OCI-LY1 (cell line): ENCODE results near the gene SP100.

Experiments
- H2AFZ ChIP-seq: fragments of 200-600 bp; sonication (generic), shearing (Covaris generic); 2 replicates; pipeline ENCODE4 v1.6.0; 2014; ENCODE audit warnings: antibody characterized with exemption, mild to moderate bottlenecking, low read length
- H3F3A ChIP-seq: fragments of 200-600 bp; sonication (generic), shearing (Covaris generic); 2 replicates; pipeline ENCODE4 v1.6.0; 2014; ENCODE audit warnings: mild to moderate bottlenecking, antibody characterized with exemption, low read length, moderate library complexity; ENCODE audit not compliant: insufficient read depth
- H3K27ac ChIP-seq: fragments of 200-600 bp; sonication (generic); 2 replicates; pipeline ENCODE4 v1.5.1; 2014; ENCODE audit warnings: low read length, mixed run types, mild to moderate bottlenecking, low read depth; ENCODE audit not compliant: poor library complexity, severe bottlenecking
- H3K27me3 ChIP-seq: fragments of 200-600 bp; sonication (generic); 2 replicates; pipeline ENCODE4 v1.6.0; 2014; ENCODE audit warnings: antibody characterized with exemption, mild to moderate bottlenecking, low read length, moderate library complexity; ENCODE audit not compliant: insufficient read depth
- H3K36me3 ChIP-seq: fragments of 200-600 bp; sonication (generic); 2 replicates; pipeline ENCODE4 v1.6.1; 2014; ENCODE audit warnings: mild to moderate bottlenecking, antibody characterized with exemption, low read length, moderate library complexity, mixed read lengths; ENCODE audit not compliant: insufficient read depth
- H3K4me1 ChIP-seq: fragments of 200-600 bp; sonication (generic); 2 replicates; pipeline ENCODE4 v1.5.1; 2014; ENCODE audit warnings: mild to moderate bottlenecking, low read length, moderate library complexity; ENCODE audit not compliant: insufficient read depth, severe bottlenecking
- H3K4me2 ChIP-seq: fragments of 200-600 bp; sonication (generic), shearing (Covaris generic); 2 replicates; pipeline ENCODE4 v1.6.1; 2014; ENCODE audit warnings: low read length
- H3K4me3 ChIP-seq: fragments of 200-600 bp; sonication (generic); 2 replicates; pipeline ENCODE4 v1.5.1; 2014; ENCODE audit warnings: low read length, low read depth, mild to moderate bottlenecking, mixed read lengths; ENCODE audit not compliant: poor library complexity, severe bottlenecking
- H3K79me2 ChIP-seq: fragments of 200-600 bp; shearing (Covaris generic); 2 replicates; pipeline ENCODE4 v1.6.1; 2016; ENCODE audit warnings: mixed run types, low read length, mixed read lengths; ENCODE audit not compliant: insufficient read depth
- H3K9ac ChIP-seq: fragments of 200-600 bp; sonication (generic), shearing (Covaris generic); 2 replicates; pipeline ENCODE4 v1.6.1; 2014; ENCODE audit warnings: mild to moderate bottlenecking, low read length, mixed read lengths
- H3K9me2 ChIP-seq: fragments of 200-600 bp; sonication (generic), shearing (Covaris generic); 2 replicates; pipeline ENCODE4 v1.6.1; 2014; ENCODE audit warnings: low read depth, mild to moderate bottlenecking, low read length, mixed read lengths
- H3K9me3 ChIP-seq: fragments of 200-600 bp; shearing (Covaris generic); 2 replicates; pipeline ENCODE4 v1.6.1; 2014; ENCODE audit warnings: low read length, mixed read lengths
- H4K20me1 ChIP-seq: fragments of 200-600 bp; sonication (generic), shearing (Covaris generic); 2 replicates; pipeline ENCODE4 v1.6.0; 2016; ENCODE audit warnings: mild to moderate bottlenecking, low read length; ENCODE audit not compliant: insufficient read depth
- EZH2 ChIP-seq: fragments of 200-600 bp; sonication (generic), shearing (Covaris generic); IDR thresholded peaks from 2 replicates; pipeline ENCODE4 v1.8.0; 2017; ENCODE audit warnings: borderline replicate concordance, mixed run types, mild to moderate bottlenecking, antibody characterized with exemption, low read length, moderate library complexity, mixed read lengths
- TF ChIP-seq, protein P1 (sequence below): fragments of 200-600 bp; sonication (generic), shearing (Covaris generic); IDR thresholded peaks from 2 replicates; pipeline ENCODE4 v1.5.1; 2017; ENCODE audit warnings: mild to moderate bottlenecking, antibody characterized with exemption, low read length, moderate library complexity, mixed read lengths

SP100 gene

DNA sequence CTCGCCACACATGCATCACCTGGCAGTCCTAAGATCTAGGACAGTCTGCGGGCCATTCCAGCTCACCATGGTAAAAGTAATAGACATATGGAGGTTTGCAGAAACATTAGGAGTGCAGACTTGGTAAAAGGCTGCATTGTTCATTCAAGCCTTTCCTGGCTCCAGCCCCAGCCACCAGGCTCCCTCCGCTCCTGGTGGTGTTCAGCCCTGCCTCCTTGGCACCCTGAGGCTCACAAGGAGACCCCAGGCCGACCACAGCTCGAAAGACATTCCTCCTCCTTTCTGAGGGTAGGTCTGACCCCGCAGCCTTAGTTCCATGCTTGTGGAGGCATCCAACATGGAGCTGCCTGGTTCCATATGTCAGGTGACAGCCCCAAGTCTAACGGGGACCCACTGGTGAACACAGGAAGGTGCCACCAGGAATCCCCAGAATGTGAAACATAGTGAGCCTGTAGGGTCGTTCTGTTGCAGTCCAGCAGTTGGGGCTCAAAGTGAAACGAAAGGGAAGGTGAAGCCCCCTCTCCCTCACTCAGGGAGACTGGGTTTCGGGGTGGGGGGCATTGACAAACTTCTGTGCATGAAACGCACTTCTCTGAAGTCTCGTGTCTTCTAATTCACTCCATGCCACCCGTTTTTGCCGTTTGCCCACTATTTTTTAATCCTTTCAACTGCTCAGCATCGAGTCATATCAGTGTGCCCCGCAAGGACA lies 5.0 kb upstream of the SP100 start:
- Histone ChIP-seq H3K79me2 (no peaks in the 10 kb centered on the region), H3K36me3 (no peaks in the 10 kb centered on the region), H3K4me2 (peak overlapping the region; percentile 81), H3K4me1 (peaks cover 38% of the 10 kb centered on the region), H3K27ac (no peak overlapping the region), H4K20me1 (no peaks in the 10 kb centered on the region), H3K9ac (peak overlapping the region; percentile 71), H2AFZ (peak overlapping the region; percentile 81; the same call in 1 of the 2 replicates), H3F3A (no peaks in the 10 kb centered on the region), H3K9me2 (no peaks in the 10 kb centered on the region), H3K27me3 (no peaks in the 10 kb centered on the region), H3K4me3 (peak overlapping the region; percentile 59), H3K9me3 (no peaks in the 10 kb centered on the region)
- TF ChIP-seq, protein P1, sequence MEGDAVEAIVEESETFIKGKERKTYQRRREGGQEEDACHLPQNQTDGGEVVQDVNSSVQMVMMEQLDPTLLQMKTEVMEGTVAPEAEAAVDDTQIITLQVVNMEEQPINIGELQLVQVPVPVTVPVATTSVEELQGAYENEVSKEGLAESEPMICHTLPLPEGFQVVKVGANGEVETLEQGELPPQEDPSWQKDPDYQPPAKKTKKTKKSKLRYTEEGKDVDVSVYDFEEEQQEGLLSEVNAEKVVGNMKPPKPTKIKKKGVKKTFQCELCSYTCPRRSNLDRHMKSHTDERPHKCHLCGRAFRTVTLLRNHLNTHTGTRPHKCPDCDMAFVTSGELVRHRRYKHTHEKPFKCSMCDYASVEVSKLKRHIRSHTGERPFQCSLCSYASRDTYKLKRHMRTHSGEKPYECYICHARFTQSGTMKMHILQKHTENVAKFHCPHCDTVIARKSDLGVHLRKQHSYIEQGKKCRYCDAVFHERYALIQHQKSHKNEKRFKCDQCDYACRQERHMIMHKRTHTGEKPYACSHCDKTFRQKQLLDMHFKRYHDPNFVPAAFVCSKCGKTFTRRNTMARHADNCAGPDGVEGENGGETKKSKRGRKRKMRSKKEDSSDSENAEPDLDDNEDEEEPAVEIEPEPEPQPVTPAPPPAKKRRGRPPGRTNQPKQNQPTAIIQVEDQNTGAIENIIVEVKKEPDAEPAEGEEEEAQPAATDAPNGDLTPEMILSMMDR = no peak
- TF ChIP-seq EZH2 = no peak

GRCh38 chr2:230411570-230412370 lies 4.2 kb upstream of the SP100 start:
- no peaks in the 10 kb centered on the region for H3K27me3 ChIP-seq
- H3K9me2 ChIP-seq = no peaks in the 10 kb centered on the region
- H2AFZ ChIP-seq = peak overlapping the region; percentile 81
- H3K27ac ChIP-seq = no peak overlapping the region
- H3F3A ChIP-seq = no peaks in the 10 kb centered on the region
- peaks cover 38% of the 10 kb centered on the region for H3K4me1 ChIP-seq
- H3K4me3 ChIP-seq = peak overlapping the region; percentile 59
- peak overlapping the region; percentile 71 for H3K9ac ChIP-seq
- H3K36me3 ChIP-seq = no peaks in the 10 kb centered on the region
- peaks cover 4% of the 10 kb centered on the region for H3K79me2 ChIP-seq
- TF ChIP-seq, protein P1 = peak; percentile 12; the same call in 1 of the 2 replicates
- TF ChIP-seq EZH2 = no peak
- no peaks in the 10 kb centered on the region for H3K9me3 ChIP-seq
- H3K4me2 ChIP-seq = peak overlapping the region; percentile 81
- no peaks in the 10 kb centered on the region for H4K20me1 ChIP-seq

DNA sequence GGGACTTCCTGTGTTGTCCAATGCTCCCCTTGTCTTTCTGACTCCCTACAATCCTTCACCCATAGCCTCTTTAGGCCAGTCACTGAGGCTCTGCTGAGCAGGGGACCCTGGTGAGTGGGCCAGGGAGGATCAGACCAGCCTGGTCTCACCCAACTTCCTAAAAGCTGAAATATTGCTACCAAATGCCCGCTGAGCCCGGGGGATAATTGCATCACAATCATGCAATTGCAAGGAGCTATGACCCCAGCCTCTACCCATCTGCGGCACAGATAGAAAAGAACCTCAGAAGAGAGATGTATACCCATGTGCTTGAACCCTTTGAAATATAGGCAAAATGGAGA lies 3.7 kb upstream of the SP100 start:
- no peaks in the 10 kb centered on the region for H3K9me2 ChIP-seq
- H3K27me3 ChIP-seq = no peaks in the 10 kb centered on the region
- H3K36me3 ChIP-seq = no peaks in the 10 kb centered on the region
- H3K4me2 ChIP-seq = peak overlapping the region; percentile 81
- H3K79me2 ChIP-seq = peaks cover 10% of the 10 kb centered on the region
- peak overlapping the region; percentile 71 for H3K9ac ChIP-seq
- peak overlapping the region; percentile 47 for H2AFZ ChIP-seq
- peak overlapping the region; percentile 59 for H3K4me3 ChIP-seq
- no peak overlapping the region for H3K27ac ChIP-seq
- no peaks in the 10 kb centered on the region for H3K9me3 ChIP-seq
- H4K20me1 ChIP-seq = no peaks in the 10 kb centered on the region
- peaks cover 40% of the 10 kb centered on the region for H3K4me1 ChIP-seq
- TF ChIP-seq EZH2 = no peak
- TF ChIP-seq, protein P1 = no peak
- no peaks in the 10 kb centered on the region for H3F3A ChIP-seq
